ENCODE measurements around the gene KLF17.

KLF17 gene

GRCh38 chr1:44118682-44119081 is at the start of gene KLF17:
TSS of gene KLF17 (plus strand) at chr1:44118821. CDS start at chr1:44118908, 87 bp downstream.
- Mint-ChIP-seq H3K36me3 (no peaks in the 10 kb centered on the region), H3K27me3 (peaks cover 2% of the 10 kb centered on the region), H3K27ac (no peak within 1 kb of the TSS)

GRCh38 chr1:44071461-44071860 is 47.2 kb upstream of the KLF17 start:
- Mint-ChIP-seq H3K27ac (no peak overlapping the region), H3K36me3 (no peaks in the 10 kb centered on the region), H3K27me3 (peaks cover 16% of the 10 kb centered on the region), H3K4me1 (ENCODE audit: low read depth) (no peaks in the 10 kb centered on the region), H3K4me3 (no peak overlapping the region), H3K9me3 (ENCODE audit: low read depth) (no peaks in the 10 kb centered on the region)

More at GRCh38 chr1:44118682-44119081, at the start of gene KLF17:
- Mint-ChIP-seq H3K4me3 (no peak within 1 kb of the TSS), H3K9me3 (ENCODE audit: low read depth) (no peaks in the 10 kb centered on the region), H3K4me1 (ENCODE audit: low read depth) (no peaks in the 10 kb centered on the region)

GRCh38 chr1:44072204-44072603 is 46.4 kb upstream of the KLF17 start:
- Mint-ChIP-seq H3K4me3 (no peak overlapping the region), H3K36me3 (no peaks in the 10 kb centered on the region), H3K27me3 (peaks cover 15% of the 10 kb centered on the region), H3K27ac (no peak overlapping the region), H3K4me1 (ENCODE audit: low read depth) (no peaks in the 10 kb centered on the region), H3K9me3 (ENCODE audit: low read depth) (no peaks in the 10 kb centered on the region)

GRCh38 chr1:44072821-44073220 is 45.8 kb upstream of the KLF17 start:
- no peaks in the 10 kb centered on the region for H3K4me1 Mint-ChIP-seq (ENCODE audit: low read depth)
- no peak overlapping the region for H3K27ac Mint-ChIP-seq
- H3K36me3 Mint-ChIP-seq = no peaks in the 10 kb centered on the region
- H3K27me3 Mint-ChIP-seq = peaks cover 14% of the 10 kb centered on the region
- no peaks in the 10 kb centered on the region for H3K9me3 Mint-ChIP-seq (ENCODE audit: low read depth)
- H3K4me3 Mint-ChIP-seq = no peak overlapping the region

- H3K27me3 Mint-ChIP-seq = peaks cover 14% of the 10 kb centered on the region
- no peak overlapping the region for H3K27ac Mint-ChIP-seq
- H3K4me3 Mint-ChIP-seq = no peak overlapping the region
- no peaks in the 10 kb centered on the region for H3K36me3 Mint-ChIP-seq
- no peaks in the 10 kb centered on the region for H3K4me1 Mint-ChIP-seq (ENCODE audit: low read depth)
- no peaks in the 10 kb centered on the region for H3K9me3 Mint-ChIP-seq (ENCODE audit: low read depth)
Observed at GRCh38 chr1:44073528-44073927, 45.1 kb upstream of the KLF17 start.

- H3K36me3 Mint-ChIP-seq = no peaks in the 10 kb centered on the region
- H3K9me3 Mint-ChIP-seq (ENCODE audit: low read depth) = no peaks in the 10 kb centered on the region
- H3K27ac Mint-ChIP-seq = no peak overlapping the region
- H3K4me1 Mint-ChIP-seq (ENCODE audit: low read depth) = no peaks in the 10 kb centered on the region
- no peak overlapping the region for H3K4me3 Mint-ChIP-seq
- peaks cover 14% of the 10 kb centered on the region for H3K27me3 Mint-ChIP-seq
Observed at GRCh38 chr1:44074415-44074814, 44.2 kb upstream of the KLF17 start.

GRCh38 chr1:44076066-44076465 is 42.6 kb upstream of the KLF17 start:
- no peak overlapping the region for H3K4me3 Mint-ChIP-seq
- no peaks in the 10 kb centered on the region for H3K9me3 Mint-ChIP-seq (ENCODE audit: low read depth)
- H3K27me3 Mint-ChIP-seq = peaks cover 12% of the 10 kb centered on the region
- H3K27ac Mint-ChIP-seq = no peak overlapping the region
- no peaks in the 10 kb centered on the region for H3K4me1 Mint-ChIP-seq (ENCODE audit: low read depth)
- H3K36me3 Mint-ChIP-seq = no peaks in the 10 kb centered on the region

GRCh38 chr1:44077421-44077820 is 41.2 kb upstream of the KLF17 start:
- Mint-ChIP-seq H3K36me3 (no peaks in the 10 kb centered on the region), H3K27ac (no peak overlapping the region), H3K4me1 (ENCODE audit: low read depth) (no peaks in the 10 kb centered on the region), H3K27me3 (peaks cover 3% of the 10 kb centered on the region), H3K4me3 (no peak overlapping the region), H3K9me3 (ENCODE audit: low read depth) (no peaks in the 10 kb centered on the region)

GRCh38 chr1:44078104-44078503 is 40.5 kb upstream of the KLF17 start:
- H3K4me1 Mint-ChIP-seq (ENCODE audit: low read depth) = no peaks in the 10 kb centered on the region
- H3K27me3 Mint-ChIP-seq = peaks cover 2% of the 10 kb centered on the region
- H3K36me3 Mint-ChIP-seq = no peaks in the 10 kb centered on the region
- H3K9me3 Mint-ChIP-seq (ENCODE audit: low read depth) = no peaks in the 10 kb centered on the region
- H3K4me3 Mint-ChIP-seq = no peak overlapping the region
- no peak overlapping the region for H3K27ac Mint-ChIP-seq

GRCh38 chr1:44079566-44079965 is 39.1 kb upstream of the KLF17 start:
- Mint-ChIP-seq H3K36me3 (no peaks in the 10 kb centered on the region), H3K9me3 (ENCODE audit: low read depth) (no peaks in the 10 kb centered on the region), H3K27me3 (peaks cover 2% of the 10 kb centered on the region)

GRCh38 chr1:44084998-44085675 is 33.5 kb upstream of the KLF17 start:
- H3K27me3 Mint-ChIP-seq = peaks cover 18% of the 10 kb centered on the region
- H3K9me3 Mint-ChIP-seq (ENCODE audit: low read depth) = no peaks in the 10 kb centered on the region
- H3K27ac Mint-ChIP-seq = no peak overlapping the region
- no peaks in the 10 kb centered on the region for H3K4me1 Mint-ChIP-seq (ENCODE audit: low read depth)
- H3K36me3 Mint-ChIP-seq = peaks cover 2% of the 10 kb centered on the region
- no peak overlapping the region for H3K4me3 Mint-ChIP-seq

More at GRCh38 chr1:44079566-44079965, 39.1 kb upstream of the KLF17 start:
- H3K4me3 Mint-ChIP-seq = no peak overlapping the region
- no peak overlapping the region for H3K27ac Mint-ChIP-seq
- no peaks in the 10 kb centered on the region for H3K4me1 Mint-ChIP-seq (ENCODE audit: low read depth)

- H3K36me3 Mint-ChIP-seq = peaks cover 2% of the 10 kb centered on the region
- no peaks in the 10 kb centered on the region for H3K4me1 Mint-ChIP-seq (ENCODE audit: low read depth)
- H3K4me3 Mint-ChIP-seq = no peak overlapping the region
- peaks cover 22% of the 10 kb centered on the region for H3K27me3 Mint-ChIP-seq
- H3K27ac Mint-ChIP-seq = no peak overlapping the region
- no peaks in the 10 kb centered on the region for H3K9me3 Mint-ChIP-seq (ENCODE audit: low read depth)
Observed at GRCh38 chr1:44086692-44087474, 31.7 kb upstream of the KLF17 start.

- no peaks in the 10 kb centered on the region for H3K9me3 Mint-ChIP-seq (ENCODE audit: low read depth)
- peaks cover 2% of the 10 kb centered on the region for H3K36me3 Mint-ChIP-seq
- H3K27ac Mint-ChIP-seq = no peak overlapping the region
- no peaks in the 10 kb centered on the region for H3K4me1 Mint-ChIP-seq (ENCODE audit: low read depth)
- peaks cover 22% of the 10 kb centered on the region for H3K27me3 Mint-ChIP-seq
- no peak overlapping the region for H3K4me3 Mint-ChIP-seq
Observed at GRCh38 chr1:44089371-44090048, 29.1 kb upstream of the KLF17 start.

- Mint-ChIP-seq H3K36me3 (peaks cover 2% of the 10 kb centered on the region), H3K4me3 (no peak overlapping the region)
Observed at GRCh38 chr1:44090429-44091252, 28.0 kb upstream of the KLF17 start.

More at GRCh38 chr1:44090429-44091252, 28.0 kb upstream of the KLF17 start:
- Mint-ChIP-seq H3K27me3 (peaks cover 22% of the 10 kb centered on the region), H3K27ac (no peak overlapping the region), H3K4me1 (ENCODE audit: low read depth) (no peaks in the 10 kb centered on the region), H3K9me3 (ENCODE audit: low read depth) (no peaks in the 10 kb centered on the region)

Data from activated naive CD8-positive, alpha-beta T cell (primary cell).